Measurements from ENCODE around the gene MACO1. TPM values are rescaled to one million over a fixed set of nuclear protein-coding genes. Genes with fewer than 3 reads are reported as not detected.

The MACO1 gene
- total RNA-seq, 1 donor from 2014 or later = 7.9 TPM

GRCh38 chr1:25476186-25477097, 45.7 kb downstream of the MACO1 start:
- TF ChIP-seq CTCF (conservative IDR thresholded peaks at IDR 0.05; ENCODE audit: low read depth, low read length) = no peak
- H3K4me3 ChIP-seq (ENCODE audit: low read depth, low read length) = no peak overlapping the region
- no peak for DNase-seq (ENCODE audit: low read depth)

GRCh38 chr1:25477448-25478034, 46.8 kb downstream of the MACO1 start:
- TF ChIP-seq CTCF (conservative IDR thresholded peaks at IDR 0.05; ENCODE audit: low read depth, low read length) = no peak
- DNase-seq (ENCODE audit: low read depth) = no peak
- no peak overlapping the region for H3K4me3 ChIP-seq (ENCODE audit: low read depth, low read length)

- no peak for TF ChIP-seq CTCF (conservative IDR thresholded peaks at IDR 0.05; ENCODE audit: low read depth, low read length)
- no peak for DNase-seq (ENCODE audit: low read depth)
- no peak overlapping the region for H3K4me3 ChIP-seq (ENCODE audit: low read depth, low read length)
Measured at GRCh38 chr1:25478633-25479032, 47.9 kb downstream of the MACO1 start.

- H3K4me3 ChIP-seq (ENCODE audit: low read depth, low read length) = no peak overlapping the region
- TF ChIP-seq CTCF (conservative IDR thresholded peaks at IDR 0.05; ENCODE audit: low read depth, low read length) = no peak
Measured at GRCh38 chr1:25481625-25482024, 50.9 kb downstream of the MACO1 start.

GRCh38 chr1:25482211-25482610, 51.5 kb downstream of the MACO1 start:
- DNase-seq (ENCODE audit: low read depth) = no peak
- TF ChIP-seq CTCF (conservative IDR thresholded peaks at IDR 0.05; ENCODE audit: low read depth, low read length) = no peak
- no peak overlapping the region for H3K4me3 ChIP-seq (ENCODE audit: low read depth, low read length)

More at GRCh38 chr1:25481625-25482024, 50.9 kb downstream of the MACO1 start:
- DNase-seq (ENCODE audit: low read depth) = no peak

GRCh38 chr1:25484096-25484495, 53.4 kb downstream of the MACO1 start:
- no peak overlapping the region for H3K4me3 ChIP-seq (ENCODE audit: low read depth, low read length)
- no peak for TF ChIP-seq CTCF (conservative IDR thresholded peaks at IDR 0.05; ENCODE audit: low read depth, low read length)
- no peak for DNase-seq (ENCODE audit: low read depth)

All from epithelial cell of proximal tubule (primary cell).